ENCODE data around the gene NEURL2.
"Not testable (repeated sequence)": the region's sequence is repeated elsewhere in the genome, so short reads cannot be mapped to it uniquely, and the experiment has no call there.

The NEURL2 gene, protein sequence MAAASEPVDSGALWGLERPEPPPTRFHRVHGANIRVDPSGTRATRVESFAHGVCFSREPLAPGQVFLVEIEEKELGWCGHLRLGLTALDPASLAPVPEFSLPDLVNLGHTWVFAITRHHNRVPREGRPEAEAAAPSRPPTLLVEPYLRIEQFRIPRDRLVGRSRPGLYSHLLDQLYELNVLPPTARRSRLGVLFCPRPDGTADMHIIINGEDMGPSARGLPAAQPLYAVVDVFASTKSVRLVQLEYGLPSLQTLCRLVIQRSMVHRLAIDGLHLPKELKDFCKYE

DNA sequence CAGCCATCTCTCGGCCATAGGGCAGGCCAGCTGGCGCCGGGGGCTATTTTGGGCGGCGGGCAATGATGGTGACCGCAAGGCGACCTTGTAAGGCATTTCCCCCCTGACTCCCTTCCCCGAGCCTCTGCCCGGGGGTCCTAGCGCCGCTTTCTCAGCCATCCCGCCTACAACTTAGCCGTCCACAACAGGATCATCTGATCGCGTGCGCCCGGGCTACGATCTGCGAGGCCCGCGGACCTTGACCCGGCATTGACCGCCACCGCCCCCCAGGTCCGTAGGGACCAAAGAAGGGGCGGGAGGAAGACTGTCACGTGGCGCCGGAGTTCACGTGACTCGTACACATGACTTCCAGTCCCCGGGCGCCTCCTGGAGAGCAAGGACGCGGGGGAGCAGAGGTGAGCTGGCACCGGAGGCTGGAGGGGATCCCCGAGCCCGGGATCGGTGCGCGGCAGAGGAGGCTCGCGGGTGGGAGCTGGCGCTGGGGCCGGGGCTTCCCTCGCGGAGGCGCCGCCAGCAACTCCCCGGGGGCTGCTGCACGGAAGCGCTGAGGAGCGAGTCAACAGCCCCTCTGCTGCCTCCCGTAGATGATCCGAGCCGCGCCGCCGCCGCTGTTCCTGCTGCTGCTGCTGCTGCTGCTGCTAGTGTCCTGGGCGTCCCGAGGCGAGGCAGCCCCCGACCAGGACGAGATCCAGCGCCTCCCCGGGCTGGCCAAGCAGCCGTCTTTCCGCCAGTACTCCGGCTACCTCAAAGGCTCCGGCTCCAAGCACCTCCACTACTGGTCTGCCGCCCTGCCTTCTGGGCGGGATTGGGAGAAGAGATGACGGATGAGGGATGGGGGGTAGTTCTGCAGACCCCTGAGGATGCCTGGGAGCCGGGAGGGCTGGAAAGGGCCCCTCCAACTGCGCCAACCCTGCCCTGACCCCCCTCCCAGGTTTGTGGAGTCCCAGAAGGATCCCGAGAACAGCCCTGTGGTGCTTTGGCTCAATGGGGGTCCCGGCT is at the start of gene NEURL2, which contains the start of gene CTSA:
NEURL2 (minus strand) TSS at position 224 of the 999 bp plus-strand sequence; CDS start at position 7, 217 bp downstream.
CTSA (plus strand) TSS at position 351 of the 999 bp plus-strand sequence; CDS start at position 585, 234 bp downstream.
- DNase-seq: peak; percentile 78

DNA sequence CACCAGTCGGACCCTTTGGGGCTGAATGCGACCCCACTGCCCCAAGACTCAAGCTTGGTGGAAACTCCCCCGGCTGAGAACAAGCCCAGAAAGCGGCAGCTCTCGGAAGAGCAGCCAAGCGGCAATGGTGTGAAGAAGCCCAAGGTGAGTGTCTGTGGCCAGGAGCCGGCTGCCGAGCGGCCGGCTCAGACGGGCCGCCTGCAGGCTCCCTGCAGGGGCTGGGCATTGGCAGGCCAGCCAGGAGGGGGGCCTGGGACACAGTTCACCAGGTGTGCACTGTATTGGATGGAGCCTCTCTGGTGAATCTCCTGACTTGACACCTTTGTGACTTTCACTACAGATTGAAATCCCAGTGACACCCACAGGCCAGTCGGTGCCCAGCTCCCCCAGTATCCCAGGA is 49.5 kb upstream of the NEURL2 start:
- no peak for DNase-seq

DNA sequence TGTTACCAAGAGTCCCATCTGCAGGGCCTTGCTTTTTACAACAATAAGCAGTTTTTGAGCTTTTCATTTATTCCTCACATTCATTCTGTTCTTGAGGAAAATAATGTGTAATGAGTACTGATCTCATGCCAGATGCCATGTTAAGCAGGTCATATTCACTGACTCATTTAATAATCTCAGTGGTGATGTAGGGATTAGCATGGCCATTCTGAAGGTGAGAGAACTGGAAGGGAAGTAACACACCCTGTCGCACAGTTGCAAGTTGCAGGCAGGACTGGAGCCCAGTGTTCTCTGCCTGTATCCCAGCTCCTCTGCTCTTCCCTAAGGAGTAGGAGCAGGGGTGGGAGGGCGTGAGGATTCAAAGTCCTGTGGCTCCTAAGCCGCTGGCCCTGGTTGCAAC is 49.0 kb upstream of the NEURL2 start:
- no peak for DNase-seq

- DNase-seq: no peak
Measured at GRCh38 chr20:45938727-45939438, 47.9 kb upstream of the NEURL2 start.

GRCh38 chr20:45937765-45938164 is 46.8 kb upstream of the NEURL2 start:
- no peak for DNase-seq

- no peak for DNase-seq
Measured at GRCh38 chr20:45935416-45936046, 44.5 kb upstream of the NEURL2 start.

DNA sequence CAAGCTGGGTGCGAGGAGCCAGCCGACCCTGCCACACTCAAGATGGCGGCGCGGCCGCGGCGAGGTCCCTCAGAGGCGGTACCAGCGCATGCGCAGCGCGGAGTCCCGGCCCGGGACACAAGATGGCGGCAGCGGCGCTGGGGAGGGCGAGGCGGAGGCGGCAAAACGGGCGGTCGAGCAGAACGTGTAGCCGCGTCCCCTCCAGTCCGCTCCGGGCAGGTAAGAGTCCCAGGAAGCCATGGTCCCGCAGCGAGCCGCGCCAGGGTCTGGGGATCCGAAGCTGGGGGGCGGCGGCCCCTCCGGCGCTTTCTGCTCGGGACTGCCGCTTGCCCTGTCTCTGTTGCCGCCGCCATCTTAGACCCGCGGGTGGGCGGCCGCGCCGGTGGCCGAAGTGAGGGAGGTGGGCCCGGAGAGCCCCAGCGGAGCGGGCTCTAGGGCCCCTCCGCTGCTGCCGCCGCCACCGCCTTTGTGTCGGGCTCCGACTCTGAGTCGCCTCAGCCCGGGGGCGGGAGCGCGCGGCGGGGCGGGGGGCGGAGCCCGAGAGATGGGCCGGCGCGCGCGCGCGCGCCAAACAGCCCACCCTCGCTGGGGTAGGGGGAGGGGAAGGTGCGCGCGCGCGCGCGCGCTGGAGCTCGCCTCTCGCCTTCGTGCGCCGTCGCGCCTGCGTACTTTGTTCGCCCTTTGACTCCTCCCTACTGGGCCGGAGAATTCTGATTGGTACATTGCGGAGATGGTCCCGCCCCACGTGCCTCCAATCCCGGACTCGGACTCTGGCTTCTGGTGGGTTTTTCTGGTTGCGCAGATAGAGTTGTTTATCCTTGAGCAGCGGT is 43.8 kb upstream of the NEURL2 start, which contains the start of gene PCIF1:
PCIF1 (plus strand) TSS at position 98 of the 830 bp plus-strand sequence. CDS start 4,317 bp downstream, outside the sequence.
- DNase-seq: peak; percentile 98

DNA sequence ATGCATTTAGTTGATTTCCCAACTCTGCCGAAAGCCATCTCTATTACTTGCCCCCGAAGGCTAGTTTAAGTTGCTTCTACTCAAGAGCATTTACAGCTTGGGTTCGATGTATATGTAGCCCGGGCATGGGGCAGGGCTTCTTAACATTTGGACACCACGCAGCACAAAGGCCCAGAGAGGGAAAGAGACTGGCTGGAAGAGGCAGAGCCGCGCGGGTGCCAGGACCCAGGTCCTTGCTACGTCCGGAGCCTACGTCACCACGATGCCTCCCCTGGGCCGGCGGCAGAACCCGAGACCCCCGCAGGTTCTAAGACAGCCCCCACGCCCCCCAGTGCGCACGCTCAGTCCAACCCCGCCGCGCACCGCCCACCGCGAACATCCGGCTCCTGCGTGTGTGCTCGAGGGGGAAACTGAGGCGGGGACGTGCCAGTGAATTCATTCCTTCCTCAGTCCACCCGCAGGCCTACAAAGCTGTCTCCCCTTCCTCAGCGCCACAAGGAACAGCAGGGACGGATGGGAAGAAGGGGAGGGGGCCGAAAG is 43.1 kb upstream of the NEURL2 start:
- peak; percentile 50 for DNase-seq

DNA sequence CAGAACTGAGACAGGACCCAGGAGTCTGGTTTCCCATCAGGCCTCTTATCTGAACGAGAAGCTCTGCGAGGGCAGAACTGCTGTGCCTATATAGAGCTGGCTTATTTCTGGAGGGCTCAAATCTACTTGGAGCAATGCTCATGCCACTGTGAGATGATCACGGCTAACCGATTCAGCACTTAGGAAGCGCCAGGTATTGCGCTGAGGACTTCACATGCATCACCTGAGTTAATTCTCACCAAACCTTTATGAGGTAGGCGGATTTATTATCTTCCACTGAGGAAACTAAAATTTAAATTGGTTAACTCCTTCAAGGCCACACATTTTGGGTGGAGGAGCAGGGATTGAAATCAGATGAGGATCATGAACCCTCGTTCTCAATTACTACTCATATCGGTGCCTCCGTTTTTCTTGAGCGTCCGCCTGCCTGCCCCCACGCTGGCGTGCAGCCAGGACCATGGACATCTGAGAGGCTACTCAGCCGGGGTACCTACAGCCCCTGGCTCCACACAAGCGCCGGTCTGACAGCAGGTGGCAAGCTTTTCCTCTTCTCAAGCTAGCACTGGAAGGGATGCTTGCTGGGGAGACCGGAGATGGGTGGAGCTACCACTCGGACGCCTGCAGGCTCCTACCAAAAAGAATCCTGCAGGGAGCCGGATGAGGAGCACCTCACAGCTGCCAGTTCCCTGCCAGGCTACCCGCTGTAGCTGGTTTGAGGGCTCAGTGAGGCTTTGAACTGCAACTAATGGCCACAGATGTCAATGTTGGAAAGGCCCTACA is 42.4 kb upstream of the NEURL2 start:
- DNase-seq: peak; percentile 46

DNA sequence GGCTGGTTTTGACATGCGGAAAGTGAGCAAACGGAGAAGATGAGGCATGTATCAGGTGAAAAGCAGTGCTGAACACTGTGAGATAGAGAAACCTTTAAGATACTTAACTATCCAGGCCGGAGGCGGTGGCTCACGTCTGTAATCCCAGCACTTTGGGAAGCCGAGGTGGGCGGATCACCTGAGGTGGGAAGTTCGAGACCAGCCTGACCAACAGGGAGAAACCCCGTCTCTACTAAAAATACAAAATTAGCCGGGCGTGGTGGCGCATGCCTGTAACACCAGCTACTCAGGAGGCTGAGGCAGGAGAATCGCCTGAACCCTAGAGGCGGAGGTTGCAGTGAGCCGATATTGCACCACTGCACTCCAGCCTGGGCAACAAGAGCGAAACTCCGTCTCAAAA is 40.7 kb upstream of the NEURL2 start:
- not testable (repeated sequence) for DNase-seq

DNA sequence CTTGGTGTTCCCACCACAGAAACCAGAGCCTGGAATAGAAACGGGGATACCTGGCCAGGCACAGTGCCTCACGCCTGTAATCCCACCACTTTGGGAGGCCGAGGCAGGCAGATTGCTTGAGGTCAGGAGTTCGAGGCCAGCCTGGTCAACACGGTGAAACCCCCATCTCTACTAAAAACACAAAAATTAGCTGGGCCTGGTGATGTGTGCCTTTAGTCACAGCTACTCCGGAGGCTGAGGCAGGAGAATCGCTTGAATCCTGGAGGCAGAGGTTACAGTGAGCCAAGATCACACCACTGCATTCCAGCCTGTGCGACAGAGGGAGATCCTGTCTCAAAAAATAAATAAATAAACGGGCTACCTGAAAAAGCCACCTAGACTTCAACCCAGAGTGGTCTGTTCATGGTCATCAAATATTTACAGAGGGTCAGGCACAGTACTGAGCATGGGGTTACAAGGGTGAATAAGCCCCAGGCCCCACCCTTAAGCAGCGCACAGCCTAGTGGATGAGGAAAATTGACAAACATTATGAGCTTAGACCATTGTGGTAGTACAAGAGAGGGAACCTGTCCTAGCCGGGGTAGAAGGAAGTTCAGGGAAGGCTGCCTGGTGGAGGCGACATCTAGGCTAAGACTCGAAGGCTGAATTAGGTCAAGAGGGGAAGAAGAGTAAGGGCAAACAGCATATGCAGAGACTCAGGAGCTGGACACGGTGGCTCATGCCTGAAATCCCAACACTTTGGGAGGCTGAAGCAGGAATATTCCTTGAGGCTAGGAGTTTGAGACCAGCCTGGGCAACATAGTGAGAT is 36.3 kb upstream of the NEURL2 start:
- DNase-seq: no peak

- no peak for DNase-seq
Measured at GRCh38 chr20:45926731-45927070, 35.7 kb upstream of the NEURL2 start.

- no peak for DNase-seq
Measured at GRCh38 chr20:45925821-45926506, 35.0 kb upstream of the NEURL2 start.

DNA sequence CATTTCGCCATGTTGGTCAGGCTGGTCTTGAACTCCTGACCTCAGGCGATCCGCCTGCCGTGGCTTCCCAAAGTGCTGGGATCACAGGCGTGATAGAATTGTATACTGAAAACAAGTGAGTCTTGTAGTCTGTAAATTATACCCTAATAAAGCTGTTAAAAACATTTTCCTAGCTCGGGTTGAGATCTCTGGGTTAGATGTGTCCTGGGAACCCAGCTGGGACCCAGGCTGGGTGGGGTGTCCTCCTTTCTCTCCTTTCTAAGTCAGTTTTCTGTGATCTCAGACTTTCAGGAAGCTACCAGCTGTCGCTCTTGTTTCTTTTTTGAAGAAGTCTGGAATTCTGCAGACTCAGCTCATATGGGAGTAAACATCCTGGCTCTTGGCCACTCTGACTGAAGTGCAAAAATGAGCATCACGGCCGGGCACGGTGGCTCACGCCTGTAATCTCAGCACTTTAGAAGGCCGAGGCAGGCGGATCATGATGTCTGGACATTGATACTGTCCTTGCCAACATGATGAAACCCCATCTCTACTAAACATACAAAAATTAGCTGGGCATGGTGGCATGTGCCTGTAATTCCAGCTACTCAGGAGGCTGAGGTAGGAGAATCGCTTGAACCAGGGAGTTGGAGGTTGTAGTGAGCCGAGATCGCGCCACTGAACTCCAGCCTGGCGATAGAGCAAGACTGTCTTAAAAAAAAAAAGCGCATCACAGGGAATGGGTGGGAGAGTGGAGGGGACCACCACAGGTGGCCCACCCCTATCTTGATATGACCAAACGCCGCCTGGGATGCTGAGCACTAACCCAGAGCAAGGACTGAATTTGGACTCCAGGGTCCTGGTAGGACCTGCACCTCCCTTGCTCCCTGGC is 33.6 kb upstream of the NEURL2 start:
- no peak for DNase-seq

- no peak for DNase-seq
Measured at GRCh38 chr20:45921337-45922189, 30.6 kb upstream of the NEURL2 start.

- DNase-seq: no peak
Measured at GRCh38 chr20:45920462-45921336, 29.7 kb upstream of the NEURL2 start.
